Testis (tissue), 2 donors: ENCODE results near the gene TMEM242.

Experiments used
- POLR2A ChIP-seq: fragments of 450-650 bp; IDR thresholded peaks from one replicate; pipeline ENCODE4 v1.6.1; 2017; ENCODE audit warnings: antibody characterized with exemption, mild to moderate bottlenecking, moderate library complexity
- TF ChIP-seq, protein P1 (sequence below), 3 experiments: fragments of 450-650 bp in 2 of 3; fragments of 200-600 bp in 1 of 3; sonication (generic) in 1 of 3; IDR thresholded peaks; one replicate each; pipeline ENCODE4 v1.5.1; 2016 to 2019; ENCODE audit warnings: antibody characterized with exemption in 3 of 3, mild to moderate bottlenecking in 2 of 3, moderate library complexity in 1 of 3

DNA sequence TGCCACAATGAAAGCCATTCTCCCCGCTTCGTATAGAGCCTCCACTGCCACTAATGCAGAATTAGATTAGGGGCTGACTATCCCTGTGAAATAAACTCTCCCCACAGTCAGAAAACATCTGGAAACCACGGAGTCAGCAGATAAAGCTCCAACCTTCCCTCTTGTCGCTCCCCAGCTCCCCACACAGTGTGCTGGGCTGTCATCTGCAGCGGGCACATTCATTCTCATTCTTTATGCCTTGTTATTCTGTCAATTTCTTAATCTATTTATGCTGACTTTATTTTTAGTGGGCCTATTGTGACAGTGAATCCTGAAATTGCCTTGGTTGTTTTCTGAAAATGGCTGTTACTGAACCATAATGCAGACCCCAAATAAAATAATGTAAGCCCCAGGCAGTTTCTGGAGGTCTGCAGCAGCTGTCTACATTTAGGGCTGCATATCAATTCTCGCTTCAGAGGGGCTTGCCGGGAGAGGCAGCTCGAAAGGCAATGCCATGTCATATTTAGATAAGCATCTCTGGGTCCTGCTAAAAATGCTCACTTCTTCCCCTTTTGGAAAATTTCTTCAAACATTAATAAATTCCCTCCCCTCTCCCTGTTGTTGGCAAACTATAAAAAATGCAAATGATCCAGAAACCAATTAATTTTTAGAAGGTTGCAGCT is 71.6 kb downstream of the TMEM242 start:
- TF ChIP-seq POLR2A: no peak
- TF ChIP-seq, protein P1, sequence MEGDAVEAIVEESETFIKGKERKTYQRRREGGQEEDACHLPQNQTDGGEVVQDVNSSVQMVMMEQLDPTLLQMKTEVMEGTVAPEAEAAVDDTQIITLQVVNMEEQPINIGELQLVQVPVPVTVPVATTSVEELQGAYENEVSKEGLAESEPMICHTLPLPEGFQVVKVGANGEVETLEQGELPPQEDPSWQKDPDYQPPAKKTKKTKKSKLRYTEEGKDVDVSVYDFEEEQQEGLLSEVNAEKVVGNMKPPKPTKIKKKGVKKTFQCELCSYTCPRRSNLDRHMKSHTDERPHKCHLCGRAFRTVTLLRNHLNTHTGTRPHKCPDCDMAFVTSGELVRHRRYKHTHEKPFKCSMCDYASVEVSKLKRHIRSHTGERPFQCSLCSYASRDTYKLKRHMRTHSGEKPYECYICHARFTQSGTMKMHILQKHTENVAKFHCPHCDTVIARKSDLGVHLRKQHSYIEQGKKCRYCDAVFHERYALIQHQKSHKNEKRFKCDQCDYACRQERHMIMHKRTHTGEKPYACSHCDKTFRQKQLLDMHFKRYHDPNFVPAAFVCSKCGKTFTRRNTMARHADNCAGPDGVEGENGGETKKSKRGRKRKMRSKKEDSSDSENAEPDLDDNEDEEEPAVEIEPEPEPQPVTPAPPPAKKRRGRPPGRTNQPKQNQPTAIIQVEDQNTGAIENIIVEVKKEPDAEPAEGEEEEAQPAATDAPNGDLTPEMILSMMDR (IDR thresholded peaks at IDR 0.05): no peak
